GM23338 (cell line): ENCODE results near the gene OPRM1. TPM values are rescaled to one million over a fixed set of nuclear protein-coding genes. Genes with fewer than 3 reads are reported as not detected.

Source experiments
- ATAC-seq: fragments of 200-7000 bp; cut with Tn5 transposase; 3 replicates; pipeline ENCODE4 v1.9.1; 2020
- DNase-seq: peaks from one replicate; pipeline ENCODE4 v3.0.0-alpha.2; 2015; ENCODE audit warnings: low spot score
- H2AFZ ChIP-seq: fragments of 200-600 bp; sonication (generic); 2 replicates; pipeline ENCODE4 v1.8.0; 2016; ENCODE audit warnings: antibody characterized with exemption, mild to moderate bottlenecking, moderate library complexity
- H3F3A ChIP-seq: fragments of 200-600 bp; sonication (generic); replicated peaks from 2 replicates; pipeline ENCODE4 v1.8.0; 2017; ENCODE audit warnings: antibody characterized with exemption, mixed run types, low read depth
- H3K27ac ChIP-seq: fragments of 200-600 bp; sonication (generic); 2 replicates; pipeline ENCODE4 v1.6.1; 2016; ENCODE audit warnings: low read depth
- H3K27me3 ChIP-seq: fragments of 200-600 bp; sonication (generic); 2 replicates; pipeline ENCODE4 v1.8.0; 2016; ENCODE audit warnings: mild to moderate bottlenecking, mixed run types, moderate library complexity; ENCODE audit not compliant: insufficient read depth
- H3K36me3 ChIP-seq: fragments of 200-600 bp; sonication (generic); 2 replicates; pipeline ENCODE4 v1.8.0; 2016; ENCODE audit warnings: mild to moderate bottlenecking; ENCODE audit not compliant: insufficient read depth
- H3K4me1 ChIP-seq: fragments of 200-600 bp; sonication (generic); 2 replicates; pipeline ENCODE4 v1.8.0; 2016; ENCODE audit warnings: mild to moderate bottlenecking, moderate library complexity; ENCODE audit not compliant: insufficient read depth
- H3K4me2 ChIP-seq: fragments of 200-600 bp; sonication (generic); 2 replicates; pipeline ENCODE4 v1.7.1; 2017; ENCODE audit warnings: mixed run types
- H3K4me3 ChIP-seq: fragments of 200-600 bp; sonication (generic); 2 replicates; pipeline ENCODE4 v1.6.1; 2016; ENCODE audit warnings: mixed run types
- H3K79me2 ChIP-seq: fragments of 200-600 bp; sonication (generic); replicated peaks from 2 replicates; pipeline ENCODE4 v1.8.0; 2017; ENCODE audit warnings: mild to moderate bottlenecking; ENCODE audit not compliant: insufficient read depth
- H3K9me2 ChIP-seq: fragments of 200-600 bp; sonication (generic); 2 replicates; pipeline ENCODE4 v1.8.0; 2017; ENCODE audit not compliant: insufficient read depth
- H4K20me1 ChIP-seq: fragments of 200-600 bp; sonication (generic); replicated peaks from 2 replicates; pipeline ENCODE4 v1.8.0; 2017; ENCODE audit warnings: mild to moderate bottlenecking; ENCODE audit not compliant: insufficient read depth
- H3K27ac Mint-ChIP-seq: 2 replicates; pipeline ENCODE4 v1.8.0; 2020; ENCODE audit warnings: inconsistent platforms, mild to moderate bottlenecking, moderate library complexity, mixed read lengths
- H3K27me3 Mint-ChIP-seq: 3 replicates; pipeline ENCODE4 v1.8.0; 2022; ENCODE audit warnings: low read depth, mild to moderate bottlenecking, moderate library complexity, mixed read lengths, inconsistent platforms; ENCODE audit not compliant: insufficient read depth, poor library complexity
- H3K36me3 Mint-ChIP-seq: 3 replicates; pipeline ENCODE4 v1.8.0; 2021; ENCODE audit warnings: low read depth, mild to moderate bottlenecking, inconsistent platforms, moderate library complexity, mixed read lengths
- H3K4me1 Mint-ChIP-seq: 3 replicates; pipeline ENCODE4 v1.8.0; 2020; ENCODE audit warnings: mild to moderate bottlenecking, inconsistent platforms, mixed read lengths
- H3K4me3 Mint-ChIP-seq: 3 replicates; pipeline ENCODE4 v1.8.0; 2021; ENCODE audit warnings: moderate library complexity, mild to moderate bottlenecking, inconsistent platforms, mixed read lengths
- H3K9me3 Mint-ChIP-seq: 3 replicates; pipeline ENCODE4 v1.8.0; 2020; ENCODE audit warnings: moderate library complexity, mild to moderate bottlenecking, inconsistent platforms, mixed read lengths
- CREB1 ChIP-seq: fragments of 250-450 bp; sonication (Bioruptor Pico); IDR thresholded peaks from 2 replicates; pipeline ENCODE4 v1.5.0; 2020; ENCODE audit warnings: low read depth, mild to moderate bottlenecking, moderate library complexity
- CTCF ChIP-seq, 2 experiments: fragments of 200-600 bp in 1 of 2; sonication (generic) in 1 of 2; conservative IDR thresholded peaks; 2 replicates each; pipeline versions ENCODE4 v1.5.1 to v1.6.1; 2016 to 2017; ENCODE audit warnings: antibody characterized with exemption in 2 of 2, low read depth in 2 of 2, mild to moderate bottlenecking in 2 of 2, moderate library complexity in 1 of 2
- EZH2 ChIP-seq: fragments of 200-600 bp; sonication (generic); IDR thresholded peaks from one replicate; pipeline ENCODE4 v1.8.0; 2017; ENCODE audit warnings: antibody characterized with exemption, mild to moderate bottlenecking, low read depth; ENCODE audit not compliant: unreplicated experiment
- EZH2phosphoT487 ChIP-seq: fragments of 200-600 bp; sonication (generic); IDR thresholded peaks from one replicate; pipeline ENCODE4 v1.8.1; 2018; ENCODE audit warnings: antibody characterized with exemption; ENCODE audit not compliant: unreplicated experiment
- JUNB ChIP-seq: IDR thresholded peaks from one replicate; pipeline ENCODE4 v1.6.1; 2016; ENCODE audit warnings: antibody characterized with exemption; ENCODE audit not compliant: unreplicated experiment
- NANOG ChIP-seq: IDR thresholded peaks from 2 replicates; pipeline ENCODE4 v1.6.1; 2016; ENCODE audit warnings: antibody characterized with exemption, borderline replicate concordance
- POLR2AphosphoS5 ChIP-seq: IDR thresholded peaks from 2 replicates; pipeline ENCODE4 v1.6.1; 2016; ENCODE audit warnings: antibody characterized with exemption, low read depth
- REST ChIP-seq: IDR thresholded peaks from one replicate; pipeline ENCODE4 v1.6.1; 2018; ENCODE audit warnings: antibody characterized with exemption; ENCODE audit not compliant: unreplicated experiment
- STAT1 ChIP-seq: IDR thresholded peaks from one replicate; pipeline ENCODE4 v1.6.1; 2016; ENCODE audit warnings: antibody characterized with exemption; ENCODE audit not compliant: unreplicated experiment
- ZNF114 ChIP-seq: fragments of 250-450 bp; sonication (Bioruptor Pico); IDR thresholded peaks from 2 replicates; pipeline ENCODE4 v1.5.0; 2020; ENCODE audit warnings: mild to moderate bottlenecking, moderate library complexity
- ZNF331 ChIP-seq: fragments of 250-450 bp; sonication (Bioruptor Pico); IDR thresholded peaks from 2 replicates; pipeline ENCODE4 v1.5.0; 2020; ENCODE audit warnings: low read depth, mild to moderate bottlenecking, moderate library complexity
- polyA plus RNA-seq: library from polyadenylated mRNA; unstranded; fragments of >200 nt; fragmentation: Nextera tagmentation; extraction: Ambion mirVana; gene quantifications from 2 replicates; pipeline ENCODE4 v1.2.1, GENCODE V29; 2016
- total RNA-seq: library from RNA; depleted of rRNA; stranded (reverse); fragments of >200 nt; shearing (Covaris generic); gene quantifications from 2 replicates; pipeline ENCODE4 v1.2.3, GENCODE V29; 2014
- TF ChIP-seq, protein P1 (sequence below): IDR thresholded peaks from 2 replicates; pipeline ENCODE4 v1.6.1; 2016; ENCODE audit warnings: antibody characterized with exemption

OPRM1 gene
- total and polyA plus RNA-seq, 2 experiments from 2014 or later: 0.52 TPM; not detected in 1

GRCh38 chr6:154161689-154162088, 122.6 kb downstream of the OPRM1 start:
- no peaks in the 10 kb centered on the region for H3K27me3 ChIP-seq
- no peaks in the 10 kb centered on the region for H3K79me2 ChIP-seq
- no peaks in the 10 kb centered on the region for H3K4me1 ChIP-seq
- H3K9me2 ChIP-seq: peaks cover 7% of the 10 kb centered on the region
- Mint-ChIP-seq H3K4me1 (peaks cover 4% of the 10 kb centered on the region; the same call in 2 of the 3 replicates), H3K27ac (no peak overlapping the region), H3K27me3 (no peaks in the 10 kb centered on the region), H3K9me3 (peaks cover 4% of the 10 kb centered on the region; the same call in 2 of the 3 replicates), H3K36me3 (peaks cover 6% of the 10 kb centered on the region; the same call in 1 of the 3 replicates), H3K4me3 (no peak overlapping the region)
- DNase-seq (no peak), ATAC-seq (no peak)
- no peaks in the 10 kb centered on the region for H3K36me3 ChIP-seq
- no peak for TF ChIP-seq JUNB
- no peak for TF ChIP-seq CREB1 (CRISPR knock-in tag)
- no peak for TF ChIP-seq ZNF114 (CRISPR knock-in tag)
- no peak for TF ChIP-seq NANOG
- TF ChIP-seq EZH2phosphoT487: no peak
- no peak for TF ChIP-seq STAT1
- no peak for TF ChIP-seq REST
- no peak for TF ChIP-seq POLR2AphosphoS5
- TF ChIP-seq, protein P1, sequence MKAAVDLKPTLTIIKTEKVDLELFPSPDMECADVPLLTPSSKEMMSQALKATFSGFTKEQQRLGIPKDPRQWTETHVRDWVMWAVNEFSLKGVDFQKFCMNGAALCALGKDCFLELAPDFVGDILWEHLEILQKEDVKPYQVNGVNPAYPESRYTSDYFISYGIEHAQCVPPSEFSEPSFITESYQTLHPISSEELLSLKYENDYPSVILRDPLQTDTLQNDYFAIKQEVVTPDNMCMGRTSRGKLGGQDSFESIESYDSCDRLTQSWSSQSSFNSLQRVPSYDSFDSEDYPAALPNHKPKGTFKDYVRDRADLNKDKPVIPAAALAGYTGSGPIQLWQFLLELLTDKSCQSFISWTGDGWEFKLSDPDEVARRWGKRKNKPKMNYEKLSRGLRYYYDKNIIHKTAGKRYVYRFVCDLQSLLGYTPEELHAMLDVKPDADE: no peak
- TF ChIP-seq CTCF (conservative IDR thresholded peaks at IDR 0.05; ENCODE audit: low read depth in 2 of 2): no peak
- no peak for TF ChIP-seq EZH2
- TF ChIP-seq ZNF331 (CRISPR knock-in tag): no peak
- no peak overlapping the region for H3K27ac ChIP-seq
- no peak overlapping the region for H3K4me3 ChIP-seq
- H4K20me1 ChIP-seq: no peaks in the 10 kb centered on the region
- no peaks in the 10 kb centered on the region for H3F3A ChIP-seq
- no peak overlapping the region for H2AFZ ChIP-seq
- H3K4me2 ChIP-seq: no peak overlapping the region
